Body of pancreas (tissue), 4 donors: ENCODE measurements around the gene CHAC1. TPM values are rescaled to one million over a fixed set of nuclear protein-coding genes. Genes with fewer than 3 reads are reported as not detected.

Source experiments
- ATAC-seq: fragments of 150-250 bp; one replicate; pipeline ENCODE4 v1.9.1; 2016
- DNase-seq, 4 donors: peaks; one replicate each; pipeline ENCODE4 v3.0.0-alpha.2; 2019
- H3K27ac ChIP-seq, 4 donors: fragments of 200-600 bp; sonication (generic); 1 replicate in 3 of 4; 2 replicates in 1 of 4; pipeline versions ENCODE4 v1.5.1 to v1.6.1; 2016 to 2019; ENCODE audit warnings: mild to moderate bottlenecking in 1 of 4, mixed read lengths in 1 of 4, moderate library complexity in 1 of 4
- H3K27me3 ChIP-seq, 2 donors: fragments of 200-600 bp; sonication (generic); one replicate each; pipeline ENCODE4 v1.6.0; 2016; ENCODE audit warnings: mild to moderate bottlenecking in 1 of 2
- H3K36me3 ChIP-seq, 2 donors: fragments of 200-600 bp; sonication (generic); replicated peaks in 1 of 2; 2 replicates each; pipeline ENCODE4 v1.5.1; 2016; ENCODE audit warnings: low read depth in 2 of 2; ENCODE audit not compliant: insufficient read depth in 1 of 2
- H3K4me1 ChIP-seq: fragments of 200-600 bp; sonication (generic); one replicate; pipeline ENCODE4 v1.6.0; 2016
- H3K4me3 ChIP-seq, 2 donors: fragments of 200-600 bp; sonication (generic); 1 replicate in 1 of 2; 2 replicates in 1 of 2; pipeline ENCODE4 v1.5.1; 2016 to 2019
- H3K9me3 ChIP-seq, 3 donors: fragments of 200-600 bp; sonication (generic); 1 replicate in 2 of 3; 2 replicates in 1 of 3; pipeline ENCODE4 v1.5.1; 2016
- POLR2A ChIP-seq, 3 donors: fragments of 450-650 bp; IDR thresholded peaks; one replicate each; pipeline ENCODE4 v1.6.1; 2016; ENCODE audit warnings: antibody characterized with exemption in 3 of 3, mild to moderate bottlenecking in 2 of 3
- WGBS, 2 donors: methylation state at CpG; one replicate each; pipeline ENCODE4 v1.1.5; 2017; 5-methylcytosine and 5-hydroxymethylcytosine counted together
- intact Hi-C: fragments of 100-400 bp; cut with DNase I; formaldehyde crosslinking; loops from one replicate; pipeline ENCODE4 v1.15.1; 2023
- small RNA-seq: library from RNA; depleted of rRNA; stranded (forward); fragments of <200 nt; gene quantifications from one replicate; pipeline ENCODE3, GENCODE V24; 2016
- total RNA-seq, 2 donors: library from RNA; depleted of rRNA; stranded (reverse); fragments of >200 nt; gene quantifications; one replicate each; pipeline ENCODE4 v1.1.0, GENCODE V29; 2016
- TF ChIP-seq, protein P1 (sequence below), 7 experiments: fragments of 450-650 bp in 4 of 7; fragments of 200-600 bp in 3 of 7; sonication (generic) in 3 of 7; IDR thresholded peaks; one replicate each; pipeline ENCODE4 v1.5.1; 2016 to 2019; ENCODE audit warnings: antibody characterized with exemption in 7 of 7

CHAC1 gene
- total RNA-seq, 2 donors from 2014 or later = 4.0 to 4.7 TPM

DNA sequence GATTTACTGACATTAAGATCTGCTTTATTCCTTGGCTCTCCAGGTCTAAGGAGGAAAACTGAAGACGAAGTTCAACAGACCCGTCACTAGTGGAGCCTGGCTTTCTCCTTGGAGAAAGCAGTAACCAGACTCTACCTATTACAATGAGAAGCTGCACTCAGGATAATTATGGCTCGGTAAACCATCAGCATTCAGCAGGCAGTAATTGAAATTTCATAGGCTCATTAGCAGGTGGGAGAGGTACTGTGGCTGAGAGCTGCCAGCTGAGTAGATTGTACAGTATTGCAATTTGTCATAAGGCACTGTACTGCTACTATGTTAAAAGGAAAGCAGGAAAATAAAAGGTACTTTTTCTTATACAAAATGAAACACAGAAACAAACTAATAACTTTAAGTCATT is 51.2 kb downstream of the CHAC1 start:
- no peak overlapping the region for H3K4me3 ChIP-seq
- 79 to 84% methylated on average over 3 of the region's 3 CpGs for WGBS, 2 donors
- H3K36me3 ChIP-seq = peaks cover 0 to 8% of the 10 kb centered on the region in 2 donors

More for the DNA sequence above, 51.2 kb downstream of the CHAC1 start:
- intact Hi-C loops = no loop called here
- H3K27ac ChIP-seq = no peak overlapping the region
- H3K9me3 ChIP-seq = no peaks in the 10 kb centered on the region
- H3K27me3 ChIP-seq = no peaks in the 10 kb centered on the region
- DNase-seq (no peak), ATAC-seq (no peak)
- TF ChIP-seq, protein P1, sequence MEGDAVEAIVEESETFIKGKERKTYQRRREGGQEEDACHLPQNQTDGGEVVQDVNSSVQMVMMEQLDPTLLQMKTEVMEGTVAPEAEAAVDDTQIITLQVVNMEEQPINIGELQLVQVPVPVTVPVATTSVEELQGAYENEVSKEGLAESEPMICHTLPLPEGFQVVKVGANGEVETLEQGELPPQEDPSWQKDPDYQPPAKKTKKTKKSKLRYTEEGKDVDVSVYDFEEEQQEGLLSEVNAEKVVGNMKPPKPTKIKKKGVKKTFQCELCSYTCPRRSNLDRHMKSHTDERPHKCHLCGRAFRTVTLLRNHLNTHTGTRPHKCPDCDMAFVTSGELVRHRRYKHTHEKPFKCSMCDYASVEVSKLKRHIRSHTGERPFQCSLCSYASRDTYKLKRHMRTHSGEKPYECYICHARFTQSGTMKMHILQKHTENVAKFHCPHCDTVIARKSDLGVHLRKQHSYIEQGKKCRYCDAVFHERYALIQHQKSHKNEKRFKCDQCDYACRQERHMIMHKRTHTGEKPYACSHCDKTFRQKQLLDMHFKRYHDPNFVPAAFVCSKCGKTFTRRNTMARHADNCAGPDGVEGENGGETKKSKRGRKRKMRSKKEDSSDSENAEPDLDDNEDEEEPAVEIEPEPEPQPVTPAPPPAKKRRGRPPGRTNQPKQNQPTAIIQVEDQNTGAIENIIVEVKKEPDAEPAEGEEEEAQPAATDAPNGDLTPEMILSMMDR (IDR thresholded peaks at IDR 0.05) = no peak
- no peak for TF ChIP-seq POLR2A (IDR thresholded peaks at IDR 0.05)
- peaks cover 9% of the 10 kb centered on the region for H3K4me1 ChIP-seq

Small RNAs within 50 kb of the gene (small RNA-seq; reads per million reads assigned to genes)
- gene ISCA1P4 = not detected

Other genes with a start within 250 kb of the CHAC1 start
- gene RMDN3, start 198.2 kb upstream of the CHAC1 start, total RNA-seq = 10 to 100 TPM; 17.6 to 23.7 TPM
- 10 to 100 TPM; 26.4 to 43.6 TPM for gene GCHFR, start 189.4 kb upstream of the CHAC1 start, total RNA-seq
- gene C15orf62, start 183.5 kb upstream of the CHAC1 start, total RNA-seq = under 1 TPM in 1 of 2 donors, not detected in 1; 0.26 TPM
- gene ZFYVE19, start 146.4 kb upstream of the CHAC1 start, total RNA-seq = 10 to 100 TPM; 27.0 to 29.3 TPM
- gene DNAJC17, start 146.0 kb upstream of the CHAC1 start, total RNA-seq = 10 to 100 TPM; 18.7 to 36.6 TPM
- not detected for gene PPP1R14D, start 124.8 kb upstream of the CHAC1 start, total RNA-seq
- 100 to 1,000 TPM; 110 to 134 TPM for gene SPINT1, start 109.4 kb upstream of the CHAC1 start, total RNA-seq
- gene RHOV, start 79.2 kb upstream of the CHAC1 start, total RNA-seq = 1 to 10 TPM; 6.2 to 6.3 TPM
- gene VPS18, start 59.0 kb upstream of the CHAC1 start, total RNA-seq = 10 to 100 TPM; 10.9 to 14.8 TPM
- gene DLL4, start 24.1 kb upstream of the CHAC1 start, total RNA-seq = 1 to 10 TPM in 1 of 2 donors, under 1 TPM in 1; 0.33 to 3.6 TPM
- gene INO80, start 162.8 kb downstream of the CHAC1 start, total RNA-seq = 10 to 100 TPM; 14.0 to 34.3 TPM